Measurements from ENCODE around the gene ARHGEF12. TPM values are rescaled to one million over a fixed set of nuclear protein-coding genes. Genes with fewer than 3 reads are reported as not detected.
A peak's percentile ranks its signal among the peaks of the same experiment; 100 is the strongest.

The ARHGEF12 gene
- total RNA-seq, 6 experiments from 2014 or later: 72.9 to 95.1 (median 85.0) TPM

GRCh38 chr11:120381401-120381800 lies 45.2 kb downstream of the ARHGEF12 start:
- Mint-ChIP-seq H3K27me3 (ENCODE audit: insufficient read depth) (no peaks in the 10 kb centered on the region), H3K4me1 (ENCODE audit: low read depth) (peaks cover 83% of the 10 kb centered on the region), H3K27ac (0 out of 2 replicates have a peak overlapping the region, but pooled peaks have one; percentile 27), H3K36me3 (ENCODE audit: low read depth) (peaks cover 27% of the 10 kb centered on the region), H3K9me3 (peaks cover 11% of the 10 kb centered on the region), H3K4me3 (no peak overlapping the region)
- no peak for DNase-seq
- TF ChIP-seq CTCF (IDR thresholded peaks at IDR 0.05): no peak

GRCh38 chr11:120383518-120384155 lies 47.4 kb downstream of the ARHGEF12 start:
- Mint-ChIP-seq H3K9me3 (peaks cover 4% of the 10 kb centered on the region), H3K27ac (no peak overlapping the region), H3K4me3 (no peak overlapping the region), H3K27me3 (ENCODE audit: insufficient read depth) (no peaks in the 10 kb centered on the region), H3K36me3 (ENCODE audit: low read depth) (peaks cover 12% of the 10 kb centered on the region), H3K4me1 (ENCODE audit: low read depth) (peaks cover 91% of the 10 kb centered on the region)
- TF ChIP-seq CTCF (IDR thresholded peaks at IDR 0.05): no peak
- no peak for DNase-seq

- Mint-ChIP-seq H3K36me3 (ENCODE audit: low read depth) (peaks cover 9% of the 10 kb centered on the region), H3K27ac (peak overlapping the region; percentile 16; the same call in 1 of the 2 replicates), H3K4me3 (no peak overlapping the region), H3K4me1 (ENCODE audit: low read depth) (peaks cover 83% of the 10 kb centered on the region), H3K9me3 (no peaks in the 10 kb centered on the region), H3K27me3 (ENCODE audit: insufficient read depth) (no peaks in the 10 kb centered on the region)
- no peak for TF ChIP-seq CTCF (IDR thresholded peaks at IDR 0.05)
- DNase-seq: peak; percentile 20
Observed at GRCh38 chr11:120384476-120384875, 48.3 kb downstream of the ARHGEF12 start.

- Mint-ChIP-seq H3K27ac (no peak overlapping the region), H3K9me3 (no peaks in the 10 kb centered on the region), H3K36me3 (ENCODE audit: low read depth) (peaks cover 15% of the 10 kb centered on the region), H3K4me3 (no peak overlapping the region), H3K4me1 (ENCODE audit: low read depth) (peaks cover 83% of the 10 kb centered on the region), H3K27me3 (ENCODE audit: insufficient read depth) (no peaks in the 10 kb centered on the region)
- no peak for TF ChIP-seq CTCF (IDR thresholded peaks at IDR 0.05)
- no peak for DNase-seq
Observed at GRCh38 chr11:120385110-120385509, 48.9 kb downstream of the ARHGEF12 start.

- Mint-ChIP-seq H3K4me1 (ENCODE audit: low read depth) (peaks cover 83% of the 10 kb centered on the region), H3K36me3 (ENCODE audit: low read depth) (peaks cover 19% of the 10 kb centered on the region), H3K27ac (no peak overlapping the region), H3K9me3 (no peaks in the 10 kb centered on the region), H3K4me3 (no peak overlapping the region), H3K27me3 (ENCODE audit: insufficient read depth) (no peaks in the 10 kb centered on the region)
- DNase-seq: no peak
- TF ChIP-seq CTCF (IDR thresholded peaks at IDR 0.05): no peak
Observed at GRCh38 chr11:120385655-120386054, 49.4 kb downstream of the ARHGEF12 start.
